GM23338 (cell line): Measurements from ENCODE around the gene NRROS. TPM values are rescaled to one million over a fixed set of nuclear protein-coding genes. Genes with fewer than 3 reads are reported as not detected.

Experiments
- ATAC-seq: fragments of 200-7000 bp; cut with Tn5 transposase; 3 replicates; pipeline ENCODE4 v1.9.1; 2020
- DNase-seq: peaks from one replicate; pipeline ENCODE4 v3.0.0-alpha.2; 2015; ENCODE audit warnings: low spot score
- H2AFZ ChIP-seq: fragments of 200-600 bp; sonication (generic); 2 replicates; pipeline ENCODE4 v1.8.0; 2016; ENCODE audit warnings: antibody characterized with exemption, mild to moderate bottlenecking, moderate library complexity
- H3F3A ChIP-seq: fragments of 200-600 bp; sonication (generic); replicated peaks from 2 replicates; pipeline ENCODE4 v1.8.0; 2017; ENCODE audit warnings: antibody characterized with exemption, mixed run types, low read depth
- H3K27ac ChIP-seq: fragments of 200-600 bp; sonication (generic); 2 replicates; pipeline ENCODE4 v1.6.1; 2016; ENCODE audit warnings: low read depth
- H3K27me3 ChIP-seq: fragments of 200-600 bp; sonication (generic); 2 replicates; pipeline ENCODE4 v1.8.0; 2016; ENCODE audit warnings: mild to moderate bottlenecking, mixed run types, moderate library complexity; ENCODE audit not compliant: insufficient read depth
- H3K36me3 ChIP-seq: fragments of 200-600 bp; sonication (generic); 2 replicates; pipeline ENCODE4 v1.8.0; 2016; ENCODE audit warnings: mild to moderate bottlenecking; ENCODE audit not compliant: insufficient read depth
- H3K4me1 ChIP-seq: fragments of 200-600 bp; sonication (generic); 2 replicates; pipeline ENCODE4 v1.8.0; 2016; ENCODE audit warnings: mild to moderate bottlenecking, moderate library complexity; ENCODE audit not compliant: insufficient read depth
- H3K4me2 ChIP-seq: fragments of 200-600 bp; sonication (generic); 2 replicates; pipeline ENCODE4 v1.7.1; 2017; ENCODE audit warnings: mixed run types
- H3K4me3 ChIP-seq: fragments of 200-600 bp; sonication (generic); 2 replicates; pipeline ENCODE4 v1.6.1; 2016; ENCODE audit warnings: mixed run types
- H3K79me2 ChIP-seq: fragments of 200-600 bp; sonication (generic); replicated peaks from 2 replicates; pipeline ENCODE4 v1.8.0; 2017; ENCODE audit warnings: mild to moderate bottlenecking; ENCODE audit not compliant: insufficient read depth
- H3K9me2 ChIP-seq: fragments of 200-600 bp; sonication (generic); 2 replicates; pipeline ENCODE4 v1.8.0; 2017; ENCODE audit not compliant: insufficient read depth
- H4K20me1 ChIP-seq: fragments of 200-600 bp; sonication (generic); replicated peaks from 2 replicates; pipeline ENCODE4 v1.8.0; 2017; ENCODE audit warnings: mild to moderate bottlenecking; ENCODE audit not compliant: insufficient read depth
- H3K27ac Mint-ChIP-seq: 2 replicates; pipeline ENCODE4 v1.8.0; 2020; ENCODE audit warnings: inconsistent platforms, mild to moderate bottlenecking, moderate library complexity, mixed read lengths
- H3K27me3 Mint-ChIP-seq: 3 replicates; pipeline ENCODE4 v1.8.0; 2022; ENCODE audit warnings: low read depth, mild to moderate bottlenecking, moderate library complexity, mixed read lengths, inconsistent platforms; ENCODE audit not compliant: insufficient read depth, poor library complexity
- H3K36me3 Mint-ChIP-seq: 3 replicates; pipeline ENCODE4 v1.8.0; 2021; ENCODE audit warnings: low read depth, mild to moderate bottlenecking, inconsistent platforms, moderate library complexity, mixed read lengths
- H3K4me1 Mint-ChIP-seq: 3 replicates; pipeline ENCODE4 v1.8.0; 2020; ENCODE audit warnings: mild to moderate bottlenecking, inconsistent platforms, mixed read lengths
- H3K4me3 Mint-ChIP-seq: 3 replicates; pipeline ENCODE4 v1.8.0; 2021; ENCODE audit warnings: moderate library complexity, mild to moderate bottlenecking, inconsistent platforms, mixed read lengths
- H3K9me3 Mint-ChIP-seq: 3 replicates; pipeline ENCODE4 v1.8.0; 2020; ENCODE audit warnings: moderate library complexity, mild to moderate bottlenecking, inconsistent platforms, mixed read lengths
- CREB1 ChIP-seq: fragments of 250-450 bp; sonication (Bioruptor Pico); IDR thresholded peaks from 2 replicates; pipeline ENCODE4 v1.5.0; 2020; ENCODE audit warnings: low read depth, mild to moderate bottlenecking, moderate library complexity
- EZH2 ChIP-seq: fragments of 200-600 bp; sonication (generic); IDR thresholded peaks from one replicate; pipeline ENCODE4 v1.8.0; 2017; ENCODE audit warnings: antibody characterized with exemption, mild to moderate bottlenecking, low read depth; ENCODE audit not compliant: unreplicated experiment
- EZH2phosphoT487 ChIP-seq: fragments of 200-600 bp; sonication (generic); IDR thresholded peaks from one replicate; pipeline ENCODE4 v1.8.1; 2018; ENCODE audit warnings: antibody characterized with exemption; ENCODE audit not compliant: unreplicated experiment
- JUNB ChIP-seq: IDR thresholded peaks from one replicate; pipeline ENCODE4 v1.6.1; 2016; ENCODE audit warnings: antibody characterized with exemption; ENCODE audit not compliant: unreplicated experiment
- NANOG ChIP-seq: IDR thresholded peaks from 2 replicates; pipeline ENCODE4 v1.6.1; 2016; ENCODE audit warnings: antibody characterized with exemption, borderline replicate concordance
- POLR2AphosphoS5 ChIP-seq: IDR thresholded peaks from 2 replicates; pipeline ENCODE4 v1.6.1; 2016; ENCODE audit warnings: antibody characterized with exemption, low read depth
- STAT1 ChIP-seq: IDR thresholded peaks from one replicate; pipeline ENCODE4 v1.6.1; 2016; ENCODE audit warnings: antibody characterized with exemption; ENCODE audit not compliant: unreplicated experiment
- ZNF114 ChIP-seq: fragments of 250-450 bp; sonication (Bioruptor Pico); IDR thresholded peaks from 2 replicates; pipeline ENCODE4 v1.5.0; 2020; ENCODE audit warnings: mild to moderate bottlenecking, moderate library complexity
- ZNF331 ChIP-seq: fragments of 250-450 bp; sonication (Bioruptor Pico); IDR thresholded peaks from 2 replicates; pipeline ENCODE4 v1.5.0; 2020; ENCODE audit warnings: low read depth, mild to moderate bottlenecking, moderate library complexity
- ZNF462 ChIP-seq: fragments of 250-450 bp; sonication (Bioruptor Pico); IDR thresholded peaks from 2 replicates; pipeline ENCODE4 v1.5.0; 2020; ENCODE audit warnings: mild to moderate bottlenecking, moderate library complexity
- polyA plus RNA-seq: library from polyadenylated mRNA; unstranded; fragments of >200 nt; fragmentation: Nextera tagmentation; extraction: Ambion mirVana; gene quantifications from 2 replicates; pipeline ENCODE4 v1.2.1, GENCODE V29; 2016
- total RNA-seq: library from RNA; depleted of rRNA; stranded (reverse); fragments of >200 nt; shearing (Covaris generic); gene quantifications from 2 replicates; pipeline ENCODE4 v1.2.3, GENCODE V29; 2014
- TF ChIP-seq, protein P1 (sequence below): IDR thresholded peaks from 2 replicates; pipeline ENCODE4 v1.6.1; 2016; ENCODE audit warnings: antibody characterized with exemption
- TF ChIP-seq, protein P2 (sequence below): IDR thresholded peaks from one replicate; pipeline ENCODE4 v1.6.1; 2018; ENCODE audit warnings: antibody characterized with exemption; ENCODE audit not compliant: unreplicated experiment
- TF ChIP-seq, protein P3 (sequence below), 2 experiments: fragments of 200-600 bp in 1 of 2; sonication (generic) in 1 of 2; conservative IDR thresholded peaks; 2 replicates each; pipeline versions ENCODE4 v1.5.1 to v1.6.1; 2016 to 2017; ENCODE audit warnings: antibody characterized with exemption in 2 of 2, low read depth in 2 of 2, mild to moderate bottlenecking in 2 of 2, moderate library complexity in 1 of 2

Gene NRROS
- total and polyA plus RNA-seq, 2 experiments from 2014 or later, result 2.3 to 8.5 TPM

GRCh38 chr3:196599734-196600128 lies 39.8 kb upstream of the NRROS start:
- no peaks in the 10 kb centered on the region for H3F3A ChIP-seq
- H3K4me3 ChIP-seq, result no peak overlapping the region
- no peaks in the 10 kb centered on the region for H3K79me2 ChIP-seq
- Mint-ChIP-seq H3K27ac (no peak overlapping the region), H3K4me3 (no peak overlapping the region), H3K27me3 (peaks cover 7% of the 10 kb centered on the region), H3K9me3 (no peaks in the 10 kb centered on the region), H3K4me1 (no peaks in the 10 kb centered on the region), H3K36me3 (no peaks in the 10 kb centered on the region; the same call in 2 of the 3 replicates)
- no peaks in the 10 kb centered on the region for H3K9me2 ChIP-seq
- no peak for TF ChIP-seq CREB1 (CRISPR knock-in tag)
- TF ChIP-seq, protein P1, sequence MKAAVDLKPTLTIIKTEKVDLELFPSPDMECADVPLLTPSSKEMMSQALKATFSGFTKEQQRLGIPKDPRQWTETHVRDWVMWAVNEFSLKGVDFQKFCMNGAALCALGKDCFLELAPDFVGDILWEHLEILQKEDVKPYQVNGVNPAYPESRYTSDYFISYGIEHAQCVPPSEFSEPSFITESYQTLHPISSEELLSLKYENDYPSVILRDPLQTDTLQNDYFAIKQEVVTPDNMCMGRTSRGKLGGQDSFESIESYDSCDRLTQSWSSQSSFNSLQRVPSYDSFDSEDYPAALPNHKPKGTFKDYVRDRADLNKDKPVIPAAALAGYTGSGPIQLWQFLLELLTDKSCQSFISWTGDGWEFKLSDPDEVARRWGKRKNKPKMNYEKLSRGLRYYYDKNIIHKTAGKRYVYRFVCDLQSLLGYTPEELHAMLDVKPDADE, result no peak
- TF ChIP-seq EZH2phosphoT487, result no peak
- TF ChIP-seq ZNF331, result no peak
- TF ChIP-seq, protein P2, sequence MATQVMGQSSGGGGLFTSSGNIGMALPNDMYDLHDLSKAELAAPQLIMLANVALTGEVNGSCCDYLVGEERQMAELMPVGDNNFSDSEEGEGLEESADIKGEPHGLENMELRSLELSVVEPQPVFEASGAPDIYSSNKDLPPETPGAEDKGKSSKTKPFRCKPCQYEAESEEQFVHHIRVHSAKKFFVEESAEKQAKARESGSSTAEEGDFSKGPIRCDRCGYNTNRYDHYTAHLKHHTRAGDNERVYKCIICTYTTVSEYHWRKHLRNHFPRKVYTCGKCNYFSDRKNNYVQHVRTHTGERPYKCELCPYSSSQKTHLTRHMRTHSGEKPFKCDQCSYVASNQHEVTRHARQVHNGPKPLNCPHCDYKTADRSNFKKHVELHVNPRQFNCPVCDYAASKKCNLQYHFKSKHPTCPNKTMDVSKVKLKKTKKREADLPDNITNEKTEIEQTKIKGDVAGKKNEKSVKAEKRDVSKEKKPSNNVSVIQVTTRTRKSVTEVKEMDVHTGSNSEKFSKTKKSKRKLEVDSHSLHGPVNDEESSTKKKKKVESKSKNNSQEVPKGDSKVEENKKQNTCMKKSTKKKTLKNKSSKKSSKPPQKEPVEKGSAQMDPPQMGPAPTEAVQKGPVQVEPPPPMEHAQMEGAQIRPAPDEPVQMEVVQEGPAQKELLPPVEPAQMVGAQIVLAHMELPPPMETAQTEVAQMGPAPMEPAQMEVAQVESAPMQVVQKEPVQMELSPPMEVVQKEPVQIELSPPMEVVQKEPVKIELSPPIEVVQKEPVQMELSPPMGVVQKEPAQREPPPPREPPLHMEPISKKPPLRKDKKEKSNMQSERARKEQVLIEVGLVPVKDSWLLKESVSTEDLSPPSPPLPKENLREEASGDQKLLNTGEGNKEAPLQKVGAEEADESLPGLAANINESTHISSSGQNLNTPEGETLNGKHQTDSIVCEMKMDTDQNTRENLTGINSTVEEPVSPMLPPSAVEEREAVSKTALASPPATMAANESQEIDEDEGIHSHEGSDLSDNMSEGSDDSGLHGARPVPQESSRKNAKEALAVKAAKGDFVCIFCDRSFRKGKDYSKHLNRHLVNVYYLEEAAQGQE, result no peak
- no peak for TF ChIP-seq EZH2
- no peak for TF ChIP-seq ZNF462 (CRISPR knock-in tag)
- TF ChIP-seq POLR2AphosphoS5, result no peak
- TF ChIP-seq STAT1, result no peak
- no peak for TF ChIP-seq NANOG
- TF ChIP-seq JUNB, result no peak
- TF ChIP-seq, protein P3, sequence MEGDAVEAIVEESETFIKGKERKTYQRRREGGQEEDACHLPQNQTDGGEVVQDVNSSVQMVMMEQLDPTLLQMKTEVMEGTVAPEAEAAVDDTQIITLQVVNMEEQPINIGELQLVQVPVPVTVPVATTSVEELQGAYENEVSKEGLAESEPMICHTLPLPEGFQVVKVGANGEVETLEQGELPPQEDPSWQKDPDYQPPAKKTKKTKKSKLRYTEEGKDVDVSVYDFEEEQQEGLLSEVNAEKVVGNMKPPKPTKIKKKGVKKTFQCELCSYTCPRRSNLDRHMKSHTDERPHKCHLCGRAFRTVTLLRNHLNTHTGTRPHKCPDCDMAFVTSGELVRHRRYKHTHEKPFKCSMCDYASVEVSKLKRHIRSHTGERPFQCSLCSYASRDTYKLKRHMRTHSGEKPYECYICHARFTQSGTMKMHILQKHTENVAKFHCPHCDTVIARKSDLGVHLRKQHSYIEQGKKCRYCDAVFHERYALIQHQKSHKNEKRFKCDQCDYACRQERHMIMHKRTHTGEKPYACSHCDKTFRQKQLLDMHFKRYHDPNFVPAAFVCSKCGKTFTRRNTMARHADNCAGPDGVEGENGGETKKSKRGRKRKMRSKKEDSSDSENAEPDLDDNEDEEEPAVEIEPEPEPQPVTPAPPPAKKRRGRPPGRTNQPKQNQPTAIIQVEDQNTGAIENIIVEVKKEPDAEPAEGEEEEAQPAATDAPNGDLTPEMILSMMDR (conservative IDR thresholded peaks at IDR 0.05; ENCODE audit: low read depth in 2 of 2), result no peak
- no peak for TF ChIP-seq ZNF114 (CRISPR knock-in tag)
- H3K4me2 ChIP-seq, result no peak overlapping the region
- H3K27me3 ChIP-seq, result no peaks in the 10 kb centered on the region
- no peaks in the 10 kb centered on the region for H3K4me1 ChIP-seq
- no peak overlapping the region for H2AFZ ChIP-seq
- H4K20me1 ChIP-seq, result no peaks in the 10 kb centered on the region
- no peak overlapping the region for H3K27ac ChIP-seq
- ATAC-seq (no peak), DNase-seq (no peak)
- H3K36me3 ChIP-seq, result no peaks in the 10 kb centered on the region
